Left lung (tissue), 10 donors: ENCODE measurements around the gene STAB1. TPM values are rescaled to one million over a fixed set of nuclear protein-coding genes. Genes with fewer than 3 reads are reported as not detected.
A peak's percentile ranks its signal among the peaks of the same experiment; 100 is the strongest.

ENCODE experiments used
- ATAC-seq: fragments of 200-7000 bp; cut with Tn5 transposase; one replicate; pipeline ENCODE4 v1.9.1; 2020; ENCODE audit warnings: moderate library complexity
- DNase-seq, 4 donors: peaks; one replicate each; pipeline ENCODE4 v3.0.0-alpha.2; 2013 to 2020
- H3K27ac ChIP-seq, 2 donors: fragments of 200-600 bp; sonication (generic) in 1 of 2; one replicate each; pipeline versions ENCODE4 v1.5.0 to v1.8.0; 2020 to 2021
- H3K27me3 ChIP-seq, 2 donors: fragments of 200-600 bp; sonication (generic) in 1 of 2; one replicate each; pipeline versions ENCODE4 v1.5.0 to v1.8.0; 2020 to 2021
- H3K36me3 ChIP-seq, 2 donors: fragments of 200-600 bp; sonication (generic) in 1 of 2; one replicate each; pipeline versions ENCODE4 v1.5.0 to v1.8.0; 2020 to 2021
- H3K4me1 ChIP-seq, 2 donors: fragments of 200-600 bp; one replicate each; pipeline ENCODE4 v1.8.0; 2021
- H3K4me3 ChIP-seq, 2 donors: fragments of 200-600 bp; sonication (generic) in 1 of 2; one replicate each; pipeline versions ENCODE4 v1.5.0 to v1.8.0; 2020 to 2021; ENCODE audit warnings: mild to moderate bottlenecking in 1 of 2
- H3K9me3 ChIP-seq, 2 donors: fragments of 200-600 bp; sonication (generic) in 1 of 2; one replicate each; pipeline versions ENCODE4 v1.5.0 to v1.8.0; 2020 to 2021
- intact Hi-C, 2 donors: fragments of 100-400 bp; cut with DNase I; formaldehyde crosslinking; loops; one replicate each; pipeline versions ENCODE4 v1.11.2 to v1.14.2; 2022
- polyA plus RNA-seq, 6 donors: library from polyadenylated mRNA; unstranded; fragments of 120-200 nt; gene quantifications; one replicate each; pipeline ENCODE4 v1.2.1, GENCODE V29; 2013; ENCODE audit not compliant: insufficient read length in 6 of 6
- total RNA-seq, 2 donors: library from RNA; stranded (reverse); fragmentation: NEBNext Ultra II Directional; extraction: Animal tissue kit (Norgen Biotek cat#: 25700); gene quantifications; one replicate each; pipeline ENCODE4 v1.2.1, GENCODE V29; 2021
- TF ChIP-seq, protein P1 (sequence below), 2 donors: fragments of 200-600 bp; sonication (generic) in 1 of 2; IDR thresholded peaks; one replicate each; pipeline versions ENCODE4 v1.5.0 to v1.8.0; 2021; ENCODE audit warnings: antibody characterized with exemption in 2 of 2
- donor health status: DM: no; HTN: yes; CAD: no.
- donor health status: DM: no; HTN: no; CAD: no.

Gene STAB1
- total and polyA plus RNA-seq, 8 donors, result 46.5 to 334 (median 51.4) TPM

DNA sequence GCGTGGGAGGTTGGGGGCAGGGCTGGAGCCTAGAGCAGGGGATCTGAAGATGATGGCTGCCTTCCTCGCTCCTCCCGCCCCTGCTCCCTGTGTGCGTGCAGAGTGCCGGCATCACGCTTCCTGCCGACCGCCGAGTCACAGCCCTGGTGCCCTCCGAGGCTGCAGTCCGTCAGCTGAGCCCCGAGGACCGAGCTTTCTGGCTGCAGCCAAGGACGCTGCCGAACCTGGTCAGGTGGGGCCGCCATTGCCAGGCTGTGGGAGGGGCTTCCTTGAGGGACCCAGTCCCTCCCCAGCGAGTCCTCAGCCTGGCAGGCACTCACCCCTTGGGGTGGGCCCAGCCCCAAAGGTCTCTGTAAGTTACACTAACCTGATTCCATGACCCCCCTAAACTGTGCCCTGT, 17.6 kb downstream of the STAB1 start:
- Histone ChIP-seq H3K36me3 (peaks cover 0 to 97% of the 10 kb centered on the region in 2 donors), H3K9me3 (no peaks in the 10 kb centered on the region), H3K4me3 (no peak overlapping the region), H3K27ac (no peak overlapping the region), H3K4me1 (no peaks in the 10 kb centered on the region), H3K27me3 (no peaks in the 10 kb centered on the region)
- TF ChIP-seq, protein P1, sequence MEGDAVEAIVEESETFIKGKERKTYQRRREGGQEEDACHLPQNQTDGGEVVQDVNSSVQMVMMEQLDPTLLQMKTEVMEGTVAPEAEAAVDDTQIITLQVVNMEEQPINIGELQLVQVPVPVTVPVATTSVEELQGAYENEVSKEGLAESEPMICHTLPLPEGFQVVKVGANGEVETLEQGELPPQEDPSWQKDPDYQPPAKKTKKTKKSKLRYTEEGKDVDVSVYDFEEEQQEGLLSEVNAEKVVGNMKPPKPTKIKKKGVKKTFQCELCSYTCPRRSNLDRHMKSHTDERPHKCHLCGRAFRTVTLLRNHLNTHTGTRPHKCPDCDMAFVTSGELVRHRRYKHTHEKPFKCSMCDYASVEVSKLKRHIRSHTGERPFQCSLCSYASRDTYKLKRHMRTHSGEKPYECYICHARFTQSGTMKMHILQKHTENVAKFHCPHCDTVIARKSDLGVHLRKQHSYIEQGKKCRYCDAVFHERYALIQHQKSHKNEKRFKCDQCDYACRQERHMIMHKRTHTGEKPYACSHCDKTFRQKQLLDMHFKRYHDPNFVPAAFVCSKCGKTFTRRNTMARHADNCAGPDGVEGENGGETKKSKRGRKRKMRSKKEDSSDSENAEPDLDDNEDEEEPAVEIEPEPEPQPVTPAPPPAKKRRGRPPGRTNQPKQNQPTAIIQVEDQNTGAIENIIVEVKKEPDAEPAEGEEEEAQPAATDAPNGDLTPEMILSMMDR (IDR thresholded peaks at IDR 0.05), result no peak
- no peak for ATAC-seq
- intact Hi-C loops, result no loop called here
- DNase-seq, result no peak

DNA sequence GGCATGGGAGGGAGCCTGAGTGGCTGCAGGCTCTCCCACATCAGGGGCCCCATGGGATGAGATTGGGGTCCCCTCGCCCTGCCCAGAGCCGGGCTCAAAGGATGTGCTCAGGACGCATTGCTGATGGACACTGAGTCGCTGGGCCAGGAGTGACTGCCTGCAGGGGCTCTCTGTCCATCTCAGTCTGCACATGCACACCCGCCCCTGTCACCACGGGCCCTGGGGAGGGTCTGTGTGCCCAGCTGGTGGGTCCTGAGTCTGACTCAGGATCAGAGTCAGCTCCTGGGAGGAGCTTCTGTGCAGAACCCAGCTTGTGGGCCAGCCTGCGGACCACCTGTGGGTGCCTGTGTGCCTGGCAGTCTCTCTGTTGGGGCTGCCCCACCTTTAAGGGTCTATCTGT, 18.1 kb downstream of the STAB1 start:
- Histone ChIP-seq H3K36me3 (peaks cover 0 to 97% of the 10 kb centered on the region in 2 donors), H3K4me3 (no peak overlapping the region), H3K27me3 (no peaks in the 10 kb centered on the region), H3K9me3 (no peaks in the 10 kb centered on the region), H3K27ac (no peak overlapping the region), H3K4me1 (no peaks in the 10 kb centered on the region)
- TF ChIP-seq, protein P1 (IDR thresholded peaks at IDR 0.05), result no peak
- ATAC-seq (no peak), DNase-seq (no peak)
- intact Hi-C loops, result no loop called here

DNA sequence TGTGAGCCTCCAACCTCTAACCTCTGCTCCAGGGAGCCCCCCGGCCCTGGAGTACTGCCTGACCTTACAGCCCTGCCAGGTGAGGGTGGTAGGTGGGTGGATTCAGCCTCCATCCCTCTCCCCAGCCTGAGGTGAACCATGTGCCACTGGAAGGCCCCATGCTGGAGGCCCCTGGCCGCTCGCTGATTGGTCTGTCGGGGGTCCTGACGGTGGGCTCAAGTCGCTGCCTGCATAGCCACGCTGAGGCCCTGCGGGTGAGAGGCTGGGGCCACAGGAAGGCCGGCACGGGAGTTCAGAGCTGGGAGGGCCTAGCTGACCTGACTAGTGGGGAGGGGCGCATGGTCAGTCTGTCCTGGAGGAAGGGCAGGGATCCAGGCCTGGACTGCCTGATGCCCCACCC, 19.4 kb downstream of the STAB1 start:
- ATAC-seq (no peak), DNase-seq (no peak)
- H3K9me3 ChIP-seq, result no peaks in the 10 kb centered on the region
- intact Hi-C loops, result no loop called here
- no peak overlapping the region for H3K27ac ChIP-seq
- peaks cover 0 to 99% of the 10 kb centered on the region in 2 donors for H3K36me3 ChIP-seq
- no peaks in the 10 kb centered on the region for H3K4me1 ChIP-seq
- H3K4me3 ChIP-seq, result no peak overlapping the region
- TF ChIP-seq, protein P1 (IDR thresholded peaks at IDR 0.05), result no peak
- no peaks in the 10 kb centered on the region for H3K27me3 ChIP-seq

DNA sequence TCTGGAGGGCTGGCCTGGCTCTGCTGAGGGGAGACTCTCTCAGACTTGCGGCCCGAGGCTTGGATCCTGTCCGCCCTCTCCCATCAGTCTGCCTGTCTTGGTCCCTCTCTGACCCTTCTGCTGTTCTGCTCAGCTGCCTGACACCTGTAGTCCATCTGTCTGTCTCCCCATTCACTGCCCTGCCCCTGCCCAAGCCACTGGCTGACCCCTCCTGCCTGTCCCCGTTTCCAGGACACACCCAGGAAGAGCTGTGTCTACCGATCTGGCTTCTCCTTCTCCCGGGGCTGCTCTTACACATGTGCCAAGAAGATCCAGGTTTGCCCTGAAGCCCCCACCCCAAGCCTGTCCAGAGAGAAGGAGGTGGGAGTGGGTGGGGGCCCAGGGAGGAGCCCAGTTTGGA, 20.1 kb downstream of the STAB1 start:
- Histone ChIP-seq H3K36me3 (peaks cover 0 to 99% of the 10 kb centered on the region in 2 donors), H3K27me3 (no peaks in the 10 kb centered on the region), H3K9me3 (no peaks in the 10 kb centered on the region), H3K27ac (no peak overlapping the region), H3K4me3 (no peak overlapping the region), H3K4me1 (no peaks in the 10 kb centered on the region)
- TF ChIP-seq, protein P1 (IDR thresholded peaks at IDR 0.05), result no peak
- intact Hi-C loops, result no loop called here
- ATAC-seq (no peak), DNase-seq (no peak)

DNA sequence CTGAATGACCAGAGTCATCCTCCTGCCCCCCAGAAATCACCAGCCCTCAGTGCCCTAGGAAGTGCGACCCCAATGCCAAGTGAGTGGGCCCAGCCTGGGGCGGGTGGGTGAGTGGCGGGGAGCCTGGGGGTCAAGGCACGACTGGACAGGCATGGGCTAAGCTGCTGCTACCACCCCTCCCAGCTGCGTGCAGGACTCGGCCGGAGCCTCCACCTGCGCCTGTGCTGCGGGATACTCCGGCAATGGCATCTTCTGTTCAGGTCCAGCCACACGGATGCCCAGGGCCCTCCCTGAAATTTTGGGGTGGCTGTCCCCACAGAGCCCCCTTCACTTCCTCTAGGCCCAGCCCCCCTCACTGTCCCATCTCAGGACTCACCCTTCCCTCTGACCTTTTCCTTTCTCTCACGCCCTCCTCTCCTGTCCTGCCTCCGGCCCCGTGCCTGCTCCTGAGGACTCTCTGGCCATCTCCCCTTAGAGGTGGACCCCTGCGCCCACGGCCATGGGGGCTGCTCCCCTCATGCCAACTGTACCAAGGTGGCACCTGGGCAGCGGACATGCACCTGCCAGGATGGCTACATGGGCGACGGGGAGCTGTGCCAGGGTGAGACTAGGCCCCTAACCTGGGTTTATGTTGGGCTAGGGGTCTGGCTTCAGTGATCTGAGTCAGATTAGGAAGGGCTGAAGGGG, 21.5 kb downstream of the STAB1 start:
- DNase-seq, result peak in 1 of 4 donors; percentile 78
- H3K9me3 ChIP-seq, result no peaks in the 10 kb centered on the region
- peaks cover 0 to 99% of the 10 kb centered on the region in 2 donors for H3K36me3 ChIP-seq
- intact Hi-C loops, result no loop called here
- TF ChIP-seq, protein P1 (IDR thresholded peaks at IDR 0.05), result no peak
- no peak overlapping the region for H3K27ac ChIP-seq
- no peaks in the 10 kb centered on the region for H3K27me3 ChIP-seq
- ATAC-seq, result no peak
- no peaks in the 10 kb centered on the region for H3K4me1 ChIP-seq
- no peak overlapping the region for H3K4me3 ChIP-seq
